Fibroblast of upper back skin (primary cell): ENCODE results near the gene ISCU.
"Not testable (repeated sequence)": the region's sequence is repeated elsewhere in the genome, so short reads cannot be mapped to it uniquely, and the experiment has no call there.

Experiments
- DNase-seq: peaks from one replicate; pipeline ENCODE4 v3.0.0-alpha.2; 2013

Gene ISCU

GRCh38 chr12:108547686-108548085 lies 14.7 kb upstream of the ISCU start:
- no peak for DNase-seq

- no peak for DNase-seq
Measured at GRCh38 chr12:108548954-108549521, 13.4 kb upstream of the ISCU start.

DNA sequence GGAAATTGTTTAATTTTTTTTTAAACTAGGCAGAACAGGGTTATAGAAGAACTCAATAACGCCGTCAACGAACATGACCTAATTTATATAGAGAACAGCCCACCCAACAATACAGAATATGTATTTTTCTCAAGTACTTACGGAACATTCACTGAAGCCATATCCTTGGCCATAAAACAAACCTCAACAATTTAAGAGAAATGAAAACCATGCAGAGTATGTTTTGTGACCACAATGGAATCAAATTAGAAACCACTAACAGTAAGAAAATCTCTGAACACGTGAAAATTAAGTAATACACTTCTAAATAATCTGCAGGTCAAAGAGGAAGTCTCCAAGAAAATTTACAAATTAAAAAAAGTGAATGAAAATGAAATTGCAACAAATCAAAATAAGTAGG lies 10.9 kb upstream of the ISCU start:
- peak; percentile 79 for DNase-seq

DNA sequence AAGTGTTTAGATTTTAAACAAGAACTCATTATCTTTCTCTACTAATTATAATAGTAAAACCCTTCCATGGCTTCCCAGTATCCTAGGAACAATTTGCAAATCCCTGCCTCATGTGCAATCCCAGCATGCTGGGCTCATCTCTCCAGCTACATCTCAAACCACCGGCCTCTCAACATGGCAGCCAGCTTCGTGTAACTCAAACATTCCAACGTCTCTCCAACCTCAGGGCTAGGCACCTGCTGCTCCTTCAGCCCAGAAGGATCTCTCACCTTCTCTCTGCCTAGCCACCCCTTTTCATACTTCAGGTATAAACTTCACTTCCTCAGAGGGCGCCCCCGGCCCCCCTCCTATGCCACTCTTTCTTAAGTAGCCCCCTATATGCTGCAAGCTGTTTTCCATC lies 8.6 kb upstream of the ISCU start:
- DNase-seq = no peak

GRCh38 chr12:108555383-108555782 lies 7.0 kb upstream of the ISCU start:
- DNase-seq = not testable (repeated sequence)

DNA sequence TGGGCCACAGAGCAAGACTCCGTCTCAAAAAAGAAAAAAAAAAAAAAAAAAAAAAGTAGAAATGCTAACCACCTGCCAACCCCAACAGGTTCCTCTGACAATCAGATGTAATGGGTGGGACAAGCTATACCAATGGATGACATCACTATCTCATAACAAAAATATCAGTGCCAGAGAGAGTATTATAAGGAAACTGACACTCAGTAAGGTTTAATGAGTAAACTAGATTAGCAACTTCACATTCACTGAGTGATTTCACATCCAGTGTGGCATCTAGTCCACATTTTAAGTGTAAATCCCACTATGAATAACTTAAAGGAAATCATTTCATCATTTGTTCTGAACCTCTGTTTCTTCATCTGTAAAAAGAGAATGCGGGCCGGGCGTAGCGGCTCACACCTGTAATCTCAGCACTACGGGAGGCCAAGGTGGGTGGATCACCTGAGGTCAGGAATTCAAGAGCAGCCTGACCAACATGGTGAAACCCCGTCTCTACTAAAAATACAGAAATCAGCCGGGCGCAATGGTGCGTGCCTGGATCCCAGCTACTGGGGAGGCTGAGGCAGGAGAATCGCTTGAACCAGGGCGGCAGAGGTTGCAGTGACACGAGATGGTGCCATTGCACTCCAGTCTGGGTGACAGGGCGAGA lies 3.3 kb upstream of the ISCU start:
- no peak for DNase-seq

DNA sequence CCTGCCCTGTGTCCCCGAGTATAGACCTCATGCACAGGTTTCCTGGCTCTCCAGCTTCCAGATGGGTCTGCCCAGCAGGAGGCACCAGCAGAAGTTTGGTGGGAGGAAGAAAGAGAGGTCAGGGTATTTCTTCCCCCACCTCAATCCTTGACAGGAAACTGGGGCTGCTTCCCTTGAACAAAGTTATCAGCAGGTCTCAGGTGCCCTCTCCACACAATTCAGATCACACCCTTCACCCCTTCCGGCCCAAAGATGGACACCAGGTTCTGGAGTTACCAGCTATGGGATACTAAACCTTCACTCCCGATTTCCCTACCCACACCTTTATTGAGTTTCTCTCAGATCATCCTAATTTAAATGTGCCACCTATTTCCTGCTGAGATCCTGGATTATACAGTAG lies 2.6 kb upstream of the ISCU start:
- no peak for DNase-seq

GRCh38 chr12:108560321-108560721 lies 2.1 kb upstream of the ISCU start:
- peak; percentile 37 for DNase-seq

DNA sequence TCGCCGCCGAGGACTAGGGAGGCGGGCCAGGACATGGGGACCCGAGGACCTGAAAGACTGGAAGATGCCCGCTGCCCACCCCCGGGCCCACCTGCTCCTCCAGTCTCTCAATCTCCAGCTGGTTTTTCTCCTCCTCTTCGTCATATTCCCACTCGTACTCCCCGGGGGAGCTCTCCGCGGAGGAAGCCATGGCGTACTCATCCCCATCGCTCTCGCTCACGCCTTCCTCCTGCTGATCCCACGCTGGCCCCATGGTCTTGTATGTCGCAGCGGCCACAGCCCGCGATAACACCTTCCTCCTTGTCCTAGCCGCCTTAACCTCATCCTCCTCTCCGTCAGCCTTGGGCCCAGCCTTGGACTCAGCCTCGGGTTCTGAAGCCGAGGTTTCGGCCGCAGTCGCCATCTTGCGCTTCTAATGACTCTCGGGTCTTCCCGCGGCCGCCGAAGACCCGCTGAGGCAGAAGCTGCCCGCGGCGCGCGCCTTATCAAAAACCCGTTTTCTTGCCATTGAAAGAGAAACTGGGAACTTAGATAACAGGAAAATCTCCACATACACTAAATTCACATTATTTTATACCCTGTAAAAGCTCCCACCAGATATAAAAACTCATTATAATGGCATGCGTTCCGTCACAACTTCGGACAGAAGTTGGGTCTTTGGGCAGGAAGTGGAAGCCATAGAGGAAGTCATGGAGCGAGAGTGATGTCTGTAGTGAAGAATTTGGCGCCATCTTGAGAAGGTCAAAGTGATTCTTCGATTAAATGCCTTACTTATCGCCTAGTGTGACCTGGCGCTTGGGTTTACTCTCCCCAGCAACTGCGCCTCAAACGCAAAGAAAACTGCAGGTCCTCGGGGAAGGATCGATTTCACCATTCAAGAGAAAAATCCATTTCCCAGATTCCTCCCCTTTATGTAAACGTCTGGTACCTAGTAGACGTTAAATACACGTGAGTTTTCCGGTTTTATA lies 1.4 kb upstream of the ISCU start, which contains the start of gene SART3:
Gene SART3 (minus strand): TSS at position 422 of the 968 bp plus-strand sequence. CDS start 19 bp downstream, at position 403.
- DNase-seq = peak; percentile 86

- DNase-seq = no peak
Measured at GRCh38 chr12:108561852-108562347, 496 bp upstream of the ISCU start.

DNA sequence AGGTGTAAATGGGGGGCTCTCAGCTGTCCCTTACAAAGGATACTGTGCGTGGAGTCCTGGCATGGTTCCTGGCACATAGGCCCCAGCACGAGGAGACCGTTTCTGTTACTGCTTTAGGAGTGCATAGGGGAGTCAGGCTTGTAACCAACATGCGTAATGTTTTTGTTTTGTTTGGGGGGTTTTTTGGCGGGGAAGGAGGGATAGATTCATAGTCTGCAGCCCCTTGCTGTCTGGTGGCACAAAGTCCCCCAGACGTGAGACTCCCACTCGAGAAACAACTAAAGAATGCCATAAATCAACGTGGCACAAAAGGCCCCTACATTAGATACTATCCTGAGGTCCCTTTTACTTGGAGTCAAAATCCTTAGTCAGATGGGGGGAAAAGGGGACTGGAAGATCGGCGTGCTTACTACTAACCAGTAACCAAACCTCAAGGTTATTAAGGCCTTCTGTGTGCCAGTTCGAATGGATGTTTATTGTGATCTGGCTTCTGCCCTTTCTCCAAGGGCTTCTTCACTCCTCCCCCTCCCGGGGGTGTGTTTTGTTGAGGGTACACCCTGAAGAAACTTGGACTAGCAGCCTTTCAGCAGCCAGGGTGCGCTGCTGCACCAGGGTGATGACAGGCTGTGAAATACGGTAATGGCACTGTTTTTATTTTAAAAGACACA lies 874 bp downstream of the ISCU start:
- DNase-seq = peak; percentile 92

GRCh38 chr12:108563804-108564151 lies 1.4 kb downstream of the ISCU start:
- DNase-seq = no peak

- DNase-seq = no peak
Measured at GRCh38 chr12:108564724-108565123, 2.3 kb downstream of the ISCU start.

DNA sequence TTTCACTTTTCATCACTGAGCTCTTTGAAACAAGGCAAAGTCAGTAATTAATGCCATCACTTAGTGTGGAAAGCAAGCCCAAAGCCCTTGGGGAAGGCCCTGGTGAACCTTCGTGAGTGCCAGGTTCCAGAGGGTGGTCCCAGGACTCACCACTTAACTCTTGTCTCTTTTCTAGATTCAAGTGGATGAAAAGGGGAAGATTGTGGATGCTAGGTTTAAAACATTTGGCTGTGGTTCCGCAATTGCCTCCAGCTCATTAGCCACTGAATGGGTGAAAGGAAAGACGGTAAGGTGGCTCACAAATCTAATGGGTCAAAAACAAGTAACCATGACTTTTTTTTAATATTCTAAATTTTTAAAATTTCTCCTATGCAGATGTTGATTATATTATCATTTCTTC lies 2.8 kb downstream of the ISCU start:
- DNase-seq = no peak

- DNase-seq = peak; percentile 52
Measured at GRCh38 chr12:108565976-108566375, 3.6 kb downstream of the ISCU start.

DNA sequence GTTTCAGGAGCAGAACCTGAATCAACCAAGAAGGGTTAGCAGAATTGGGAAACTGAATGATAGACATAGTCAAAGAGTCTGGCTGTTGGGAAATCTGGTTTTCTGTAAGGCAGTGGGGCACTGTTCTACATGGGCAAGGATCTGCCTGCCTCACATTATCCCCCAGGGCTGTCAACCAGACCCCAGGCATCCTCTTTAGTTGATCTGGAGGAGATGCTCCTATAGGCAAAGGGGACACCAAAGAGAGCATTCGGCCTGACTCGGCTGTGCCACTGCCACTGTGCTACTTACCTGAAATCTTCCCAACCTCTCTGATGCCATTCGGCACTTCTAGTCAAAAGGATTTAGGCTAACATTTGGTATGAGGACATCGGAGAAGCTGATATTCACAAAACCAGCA lies 4.1 kb downstream of the ISCU start:
- no peak for DNase-seq

DNA sequence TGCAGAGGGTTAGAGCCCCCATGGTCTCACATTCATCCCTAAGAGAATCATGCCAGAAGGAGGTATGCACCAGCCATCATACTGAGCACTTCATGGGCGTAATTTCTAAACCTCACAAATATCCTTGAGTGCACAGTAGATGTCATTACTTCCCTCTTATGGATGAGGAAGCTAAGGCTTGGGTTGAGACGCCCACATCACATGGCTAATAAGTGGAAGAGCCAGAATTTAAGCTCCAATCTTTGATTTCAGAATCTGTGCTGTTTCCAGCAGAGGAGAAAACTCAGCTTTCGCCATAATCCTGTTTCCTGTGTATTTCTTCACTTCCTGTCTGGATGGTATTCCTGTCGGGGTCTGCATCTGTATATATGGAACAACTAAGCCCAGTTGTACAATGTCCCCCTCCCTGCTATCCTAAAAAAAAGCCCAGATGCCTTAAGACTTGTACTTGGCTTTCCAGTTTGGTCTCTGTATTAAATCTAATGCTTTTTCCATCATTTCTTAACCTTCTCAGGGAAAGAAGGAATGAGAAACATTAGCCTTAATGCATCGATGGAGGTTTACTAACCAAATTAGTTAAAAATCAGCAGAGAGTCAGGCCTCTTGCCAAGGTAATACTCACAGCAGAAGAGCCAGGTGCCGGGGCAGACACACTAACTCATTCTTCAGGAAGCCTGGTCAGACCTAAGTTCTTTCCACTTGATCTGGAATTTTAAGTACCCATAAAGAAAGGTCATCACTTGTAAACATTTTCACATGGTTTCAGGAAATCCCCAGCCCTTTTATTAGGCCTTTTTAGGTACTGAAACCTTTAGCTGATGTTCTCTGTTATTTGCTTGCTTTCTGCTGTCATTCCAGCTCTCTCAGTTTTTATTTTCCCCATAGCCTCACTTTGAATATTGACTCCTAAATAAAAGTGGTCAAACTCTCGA lies 5.3 kb downstream of the ISCU start:
- DNase-seq = no peak

DNA sequence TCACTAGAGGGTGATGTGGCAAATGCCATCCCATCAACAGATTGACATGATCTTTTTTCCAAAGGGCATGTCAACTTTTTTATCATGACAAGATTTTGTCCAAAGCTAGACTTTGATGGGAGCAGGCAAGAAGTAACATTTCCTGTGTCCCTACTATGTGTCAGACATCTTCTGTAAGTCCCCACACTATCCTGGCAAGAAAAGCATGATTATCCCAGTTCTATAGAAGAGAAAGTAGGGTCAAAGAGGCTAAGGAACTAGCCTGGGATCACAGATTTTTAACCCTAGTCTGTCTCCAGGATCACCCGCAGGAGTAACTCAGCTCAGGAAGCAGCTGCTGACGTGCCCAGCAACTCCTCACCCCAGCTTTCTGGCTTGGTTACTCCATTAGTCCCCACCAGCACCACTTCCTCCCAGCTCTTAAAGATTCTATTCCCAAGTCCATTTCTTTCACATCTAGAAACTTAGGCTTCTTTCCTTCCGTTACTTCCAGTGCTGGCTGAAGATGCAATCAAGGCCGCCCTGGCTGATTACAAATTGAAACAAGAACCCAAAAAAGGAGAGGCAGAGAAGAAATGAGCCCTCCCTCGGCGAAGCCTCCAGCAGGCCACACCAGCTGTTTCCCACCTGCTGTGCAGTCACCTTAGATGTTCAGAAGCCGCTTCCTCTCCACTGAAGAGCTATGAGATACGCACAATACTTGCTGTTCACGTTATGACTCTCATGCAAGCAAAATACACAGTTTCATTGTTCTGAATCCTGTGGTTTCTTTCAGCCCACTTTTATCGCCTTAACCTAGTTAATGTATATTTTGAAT lies 6.2 kb downstream of the ISCU start:
- DNase-seq = no peak

- peak; percentile 74 for DNase-seq
Measured at GRCh38 chr12:108570743-108571608, 8.6 kb downstream of the ISCU start.

- DNase-seq = no peak
Measured at GRCh38 chr12:108571609-108572165, 9.3 kb downstream of the ISCU start.
